Gastrocnemius medialis (tissue), 4 donors: ENCODE results near the gene CWC27. TPM values are rescaled to one million over a fixed set of nuclear protein-coding genes. Genes with fewer than 3 reads are reported as not detected.
"Not testable (repeated sequence)": the region's sequence is repeated elsewhere in the genome, so short reads cannot be mapped to it uniquely, and the experiment has no call there.

Experiments used
- ATAC-seq, 2 donors: fragments of 150-250 bp; one replicate each; pipeline ENCODE4 v1.9.1; 2016
- DNase-seq, 2 donors: peaks; one replicate each; pipeline ENCODE4 v3.0.0-alpha.2; 2019
- H3K27ac ChIP-seq, 4 donors: fragments of 200-600 bp; sonication (generic); 1 replicate in 1 of 4; 2 replicates in 3 of 4; pipeline ENCODE4 v1.5.1; 2016 to 2018; ENCODE audit warnings: mild to moderate bottlenecking in 2 of 4, moderate library complexity in 1 of 4
- H3K27me3 ChIP-seq, 3 donors: fragments of 200-600 bp; sonication (generic) in 2 of 3; 1 replicate in 1 of 3; 2 replicates in 2 of 3; pipeline versions ENCODE4 v1.5.1 to v1.6.0; 2016 to 2019; ENCODE audit warnings: mild to moderate bottlenecking in 1 of 3, moderate library complexity in 1 of 3
- H3K36me3 ChIP-seq, 2 donors: fragments of 200-600 bp; sonication (generic) in 1 of 2; one replicate each; pipeline ENCODE4 v1.5.1; 2017 to 2018
- H3K4me1 ChIP-seq, 2 donors: fragments of 200-600 bp; sonication (generic) in 1 of 2; one replicate each; pipeline ENCODE4 v1.5.1; 2016 to 2017; ENCODE audit warnings: mild to moderate bottlenecking in 2 of 2
- H3K4me3 ChIP-seq, 4 donors: fragments of 200-600 bp; sonication (generic) in 3 of 4; 1 replicate in 1 of 4; 2 replicates in 3 of 4; pipeline ENCODE4 v1.5.1; 2016 to 2019; ENCODE audit warnings: mild to moderate bottlenecking in 2 of 4
- H3K9me3 ChIP-seq, 3 donors: fragments of 200-600 bp; sonication (generic) in 2 of 3; 1 replicate in 1 of 3; 2 replicates in 2 of 3; pipeline ENCODE4 v1.5.1; 2016 to 2019
- CTCF ChIP-seq, 5 experiments: fragments of 450-650 bp in 3 of 5; fragments of 200-600 bp in 2 of 5; sonication (generic) in 2 of 5; IDR thresholded peaks in 4 of 5; conservative IDR thresholded peaks in 1 of 5; 1 replicate in 4 of 5; 2 replicates in 1 of 5; pipeline ENCODE4 v1.5.1; 2016 to 2019; ENCODE audit warnings: antibody characterized with exemption in 5 of 5, mild to moderate bottlenecking in 3 of 5, moderate library complexity in 3 of 5
- POLR2A ChIP-seq, 2 donors: fragments of 450-650 bp; IDR thresholded peaks; one replicate each; pipeline ENCODE4 v1.6.1; 2017; ENCODE audit warnings: antibody characterized with exemption in 2 of 2, mild to moderate bottlenecking in 2 of 2, moderate library complexity in 2 of 2
- in situ Hi-C, 4 donors: fragments of 200-750 bp; cut with MboI; loops; one replicate each; pipeline versions ENCODE4 v1.15.0 to v1.8.0; 2017; ENCODE audit warnings: low sequenced_read_pairs in 4 of 4
- intact Hi-C: fragments of 100-400 bp; cut with DNase I; formaldehyde crosslinking; loops from one replicate; pipeline ENCODE4 v1.15.1; 2023; ENCODE audit warnings: low total_unique reads
- total RNA-seq, 4 donors: library from RNA; depleted of rRNA; stranded (reverse); fragments of >200 nt; gene quantifications; one replicate each; pipeline versions ENCODE4 v1.1.0 to v1.2.3, GENCODE V29; 2016

CWC27 gene
- total RNA-seq, 4 donors from 2014 or later, result 8.4 to 10.7 (median 8.6) TPM

GRCh38 chr5:64929833-64930232 is 161.1 kb downstream of the CWC27 start:
- H3K27me3 ChIP-seq, result no peaks in the 10 kb centered on the region
- in situ Hi-C loops (no loop called here), intact Hi-C loops (no loop called here)
- H3K27ac ChIP-seq, result no peak overlapping the region
- no peaks in the 10 kb centered on the region for H3K36me3 ChIP-seq
- H3K4me1 ChIP-seq, result no peaks in the 10 kb centered on the region
- no peaks in the 10 kb centered on the region for H3K9me3 ChIP-seq
- TF ChIP-seq POLR2A (IDR thresholded peaks at IDR 0.05), result no peak
- TF ChIP-seq CTCF (IDR thresholded peaks at IDR 0.05 in 4 of 5, conservative IDR thresholded peaks at IDR 0.05 in 1 of 5), result no peak
- no peak for ATAC-seq
- no peak for DNase-seq
- H3K4me3 ChIP-seq, result no peak overlapping the region

- DNase-seq (no peak), ATAC-seq (no peak)
- in situ Hi-C loops, result no loop called here
- Histone ChIP-seq H3K4me1 (no peaks in the 10 kb centered on the region), H3K27me3 (no peaks in the 10 kb centered on the region), H3K27ac (no peak overlapping the region), H3K36me3 (no peaks in the 10 kb centered on the region), H3K4me3 (no peak overlapping the region), H3K9me3 (no peaks in the 10 kb centered on the region)
- intact Hi-C loops, result no loop called here
- TF ChIP-seq POLR2A (IDR thresholded peaks at IDR 0.05) (no peak), CTCF (IDR thresholded peaks at IDR 0.05 in 4 of 5, conservative IDR thresholded peaks at IDR 0.05 in 1 of 5) (no peak)
Observed at GRCh38 chr5:64930672-64931318, 162.1 kb downstream of the CWC27 start.

GRCh38 chr5:64939422-64939771 is 170.7 kb downstream of the CWC27 start:
- H3K4me1 ChIP-seq, DNase-seq, H3K36me3 ChIP-seq, in situ Hi-C loops, intact Hi-C loops, ATAC-seq, H3K9me3 ChIP-seq, H3K27me3 ChIP-seq, H3K4me3 ChIP-seq, H3K27ac ChIP-seq: not testable (repeated sequence)

- Histone ChIP-seq H3K36me3 (no peaks in the 10 kb centered on the region), H3K9me3 (no peaks in the 10 kb centered on the region), H3K27ac (no peak overlapping the region), H3K27me3 (no peaks in the 10 kb centered on the region), H3K4me1 (no peaks in the 10 kb centered on the region), H3K4me3 (no peak overlapping the region)
- intact Hi-C loops, result no loop called here
- TF ChIP-seq POLR2A (IDR thresholded peaks at IDR 0.05), result no peak
- TF ChIP-seq CTCF (IDR thresholded peaks at IDR 0.05 in 4 of 5, conservative IDR thresholded peaks at IDR 0.05 in 1 of 5), result no peak
- ATAC-seq (no peak), DNase-seq (no peak)
- in situ Hi-C loops, result no loop called here
Observed at GRCh38 chr5:64939772-64940510, 171.2 kb downstream of the CWC27 start.

GRCh38 chr5:64942460-64942859 is 173.7 kb downstream of the CWC27 start:
- ATAC-seq, result no peak
- Histone ChIP-seq H3K9me3 (no peaks in the 10 kb centered on the region), H3K4me1 (no peaks in the 10 kb centered on the region), H3K27me3 (no peaks in the 10 kb centered on the region), H3K27ac (no peak overlapping the region), H3K36me3 (no peaks in the 10 kb centered on the region), H3K4me3 (no peak overlapping the region)
- intact Hi-C loops, result no loop called here
- in situ Hi-C loops, result no loop called here
- TF ChIP-seq CTCF (IDR thresholded peaks at IDR 0.05 in 4 of 5, conservative IDR thresholded peaks at IDR 0.05 in 1 of 5), result no peak
- TF ChIP-seq POLR2A (IDR thresholded peaks at IDR 0.05), result no peak
- DNase-seq, result no peak
